Measurements from ENCODE around the gene GSPT1. TPM values are rescaled to one million over a fixed set of nuclear protein-coding genes. Genes with fewer than 3 reads are reported as not detected.
"Not testable (repeated sequence)": the region's sequence is repeated elsewhere in the genome, so short reads cannot be mapped to it uniquely, and the experiment has no call there.

GSPT1 gene
- total RNA-seq = 100 to 1,000 TPM; 165 to 175 TPM

- Mint-ChIP-seq H3K27ac (peak within 1 kb of the TSS; percentile 94), H3K27me3 (ENCODE audit: low read depth) (no peaks in the 10 kb centered on the region), H3K36me3 (ENCODE audit: low read depth) (peaks cover 22% of the 10 kb centered on the region), H3K9me3 (no peaks in the 10 kb centered on the region), H3K4me3 (peak within 1 kb of the TSS; percentile 91), H3K4me1 (ENCODE audit: low read depth) (peaks cover 32% of the 10 kb centered on the region)
- DNase-seq = peak; percentile 100
- intact Hi-C loops (cut with micrococcal nuclease) = loop anchor here (1.0 to 10.0 kb wide), 10 partner anchors 19 to 1174 kb away; partner anchors contain the start of genes CLEC16A, CPPED1, DEXI and LITAF
- CTCF ChIA-PET = interaction anchor here (1.0 kb wide), 1 partner anchor 151 kb away, joined by 3 read pairs; no protein-coding TSS in a partner anchor
These were observed at the start of gene GSPT1 for GRCh38 chr16:11915644-11916523. GSPT1 (minus strand) TSS chr16:11915956; CDS start chr16:11915720, 236 bp downstream.

- no peak for DNase-seq
- Mint-ChIP-seq H3K36me3 (ENCODE audit: low read depth) (no peaks in the 10 kb centered on the region), H3K27me3 (ENCODE audit: low read depth) (no peaks in the 10 kb centered on the region), H3K4me1 (ENCODE audit: low read depth) (no peaks in the 10 kb centered on the region), H3K27ac (no peak within 1 kb of the TSS), H3K9me3 (no peaks in the 10 kb centered on the region), H3K4me3 (no peak within 1 kb of the TSS)
- CTCF ChIA-PET = interaction anchor here (0.6 kb wide), 1 partner anchor 1000 kb away, joined by 4 read pairs; no protein-coding TSS in a partner anchor
- intact Hi-C loops (cut with micrococcal nuclease) = no loop called here
These were observed 49.2 kb upstream of the GSPT1 start, which contains the start of gene TNFRSF17 for GRCh38 chr16:11964761-11965551. TNFRSF17 (plus strand) TSS chr16:11965210; CDS start chr16:11965325, 115 bp downstream.

- no peaks in the 10 kb centered on the region for H3K36me3 Mint-ChIP-seq (ENCODE audit: low read depth)
- no peak for DNase-seq
- intact Hi-C loops (cut with micrococcal nuclease) = no loop called here
- CTCF ChIA-PET = no interaction called here
- no peaks in the 10 kb centered on the region for H3K27me3 Mint-ChIP-seq (ENCODE audit: low read depth)
- H3K27ac Mint-ChIP-seq = no peak overlapping the region
- no peaks in the 10 kb centered on the region for H3K4me1 Mint-ChIP-seq (ENCODE audit: low read depth)
- H3K9me3 Mint-ChIP-seq = no peaks in the 10 kb centered on the region
- no peak overlapping the region for H3K4me3 Mint-ChIP-seq
These were observed 48.0 kb upstream of the GSPT1 start for GRCh38 chr16:11963706-11964105.

GRCh38 chr16:11962978-11963377 lies 47.2 kb upstream of the GSPT1 start:
- H3K27ac Mint-ChIP-seq; H3K27me3 Mint-ChIP-seq (ENCODE audit: low read depth); H3K4me1 Mint-ChIP-seq (ENCODE audit: low read depth); H3K9me3 Mint-ChIP-seq; intact Hi-C loops (cut with micrococcal nuclease); CTCF ChIA-PET; H3K36me3 Mint-ChIP-seq (ENCODE audit: low read depth); DNase-seq; H3K4me3 Mint-ChIP-seq: not testable (repeated sequence)

GRCh38 chr16:11962457-11962856 lies 46.7 kb upstream of the GSPT1 start:
- H3K4me1 Mint-ChIP-seq (ENCODE audit: low read depth); H3K36me3 Mint-ChIP-seq (ENCODE audit: low read depth); H3K27ac Mint-ChIP-seq; H3K4me3 Mint-ChIP-seq; DNase-seq; H3K27me3 Mint-ChIP-seq (ENCODE audit: low read depth); H3K9me3 Mint-ChIP-seq; CTCF ChIA-PET; intact Hi-C loops (cut with micrococcal nuclease): not testable (repeated sequence)

- intact Hi-C loops (cut with micrococcal nuclease) = no loop called here
- no peaks in the 10 kb centered on the region for H3K27me3 Mint-ChIP-seq (ENCODE audit: low read depth)
- H3K36me3 Mint-ChIP-seq (ENCODE audit: low read depth) = no peaks in the 10 kb centered on the region
- no peaks in the 10 kb centered on the region for H3K4me1 Mint-ChIP-seq (ENCODE audit: low read depth)
- H3K4me3 Mint-ChIP-seq = no peak overlapping the region
- CTCF ChIA-PET = interaction anchor here (1.3 to 1.7 kb wide), 2 partner anchors 8 to 110 kb away, joined by 3 to 6 read pairs; no protein-coding TSS in a partner anchor
- no peak for DNase-seq
- H3K9me3 Mint-ChIP-seq = no peaks in the 10 kb centered on the region
- no peak overlapping the region for H3K27ac Mint-ChIP-seq
These were observed 42.0 kb upstream of the GSPT1 start for GRCh38 chr16:11957591-11958395.

GRCh38 chr16:11956558-11956957 lies 40.8 kb upstream of the GSPT1 start:
- intact Hi-C loops (cut with micrococcal nuclease) = no loop called here
- H3K36me3 Mint-ChIP-seq (ENCODE audit: low read depth) = no peaks in the 10 kb centered on the region
- CTCF ChIA-PET = no interaction called here
- no peaks in the 10 kb centered on the region for H3K9me3 Mint-ChIP-seq
- no peak for DNase-seq
- H3K27ac Mint-ChIP-seq = no peak overlapping the region
- H3K4me3 Mint-ChIP-seq = no peak overlapping the region
- no peaks in the 10 kb centered on the region for H3K27me3 Mint-ChIP-seq (ENCODE audit: low read depth)
- no peaks in the 10 kb centered on the region for H3K4me1 Mint-ChIP-seq (ENCODE audit: low read depth)

GRCh38 chr16:11955713-11956123 lies 40.0 kb upstream of the GSPT1 start:
- no peaks in the 10 kb centered on the region for H3K4me1 Mint-ChIP-seq (ENCODE audit: low read depth)
- no peak overlapping the region for H3K4me3 Mint-ChIP-seq
- CTCF ChIA-PET = no interaction called here
- no peak for DNase-seq
- H3K9me3 Mint-ChIP-seq = no peaks in the 10 kb centered on the region
- intact Hi-C loops (cut with micrococcal nuclease) = no loop called here
- no peaks in the 10 kb centered on the region for H3K27me3 Mint-ChIP-seq (ENCODE audit: low read depth)
- no peaks in the 10 kb centered on the region for H3K36me3 Mint-ChIP-seq (ENCODE audit: low read depth)
- no peak overlapping the region for H3K27ac Mint-ChIP-seq

GRCh38 chr16:11953576-11953975 lies 37.8 kb upstream of the GSPT1 start:
- CTCF ChIA-PET = interaction anchor here (0.6 to 0.7 kb wide), 2 partner anchors 73 to 115 kb away, joined by 3 to 4 read pairs; no protein-coding TSS in a partner anchor
- H3K9me3 Mint-ChIP-seq; DNase-seq; H3K36me3 Mint-ChIP-seq (ENCODE audit: low read depth); H3K4me1 Mint-ChIP-seq (ENCODE audit: low read depth); H3K4me3 Mint-ChIP-seq; H3K27me3 Mint-ChIP-seq (ENCODE audit: low read depth); intact Hi-C loops (cut with micrococcal nuclease); H3K27ac Mint-ChIP-seq: not testable (repeated sequence)

GRCh38 chr16:11950388-11950787 lies 34.6 kb upstream of the GSPT1 start:
- no peaks in the 10 kb centered on the region for H3K36me3 Mint-ChIP-seq (ENCODE audit: low read depth)
- H3K4me1 Mint-ChIP-seq (ENCODE audit: low read depth) = no peaks in the 10 kb centered on the region
- H3K27ac Mint-ChIP-seq = no peak overlapping the region
- H3K27me3 Mint-ChIP-seq (ENCODE audit: low read depth) = no peaks in the 10 kb centered on the region
- DNase-seq = no peak
- no peaks in the 10 kb centered on the region for H3K9me3 Mint-ChIP-seq
- CTCF ChIA-PET = no interaction called here
- no peak overlapping the region for H3K4me3 Mint-ChIP-seq
- intact Hi-C loops (cut with micrococcal nuclease) = no loop called here

- peak; percentile 51 for DNase-seq
- Mint-ChIP-seq H3K4me3 (no peak overlapping the region), H3K36me3 (ENCODE audit: low read depth) (no peaks in the 10 kb centered on the region), H3K27ac (no peak overlapping the region), H3K27me3 (ENCODE audit: low read depth) (no peaks in the 10 kb centered on the region), H3K9me3 (no peaks in the 10 kb centered on the region), H3K4me1 (ENCODE audit: low read depth) (no peaks in the 10 kb centered on the region)
- intact Hi-C loops (cut with micrococcal nuclease) = loop anchor here (1.0 kb wide), 1 partner anchor 119 kb away; no protein-coding TSS in a partner anchor
- CTCF ChIA-PET = interaction anchor here (0.9 to 2.4 kb wide), 2 partner anchors 9 to 119 kb away, joined by 3 to 34 read pairs; no protein-coding TSS in a partner anchor
These were observed 33.8 kb upstream of the GSPT1 start for GRCh38 chr16:11949527-11949926.

Measured in activated naive CD4-positive, alpha-beta T cell treated with anti-CD3 and anti-CD28 coated beads for 36 hours (primary cell).